GM21528 (cell line): ENCODE results near the gene CFAP99.
"Not testable (repeated sequence)": the region's sequence is repeated elsewhere in the genome, so short reads cannot be mapped to it uniquely, and the experiment has no call there.

ENCODE experiments used
- ATAC-seq: cut with Tn5 transposase; IDR thresholded peaks from one replicate; pipeline ENCODE4 v1.9.1; 2021; ENCODE audit warnings: mild to moderate bottlenecking, moderate library complexity; ENCODE audit not compliant: unreplicated experiment, low FRiP score

CFAP99 gene

DNA sequence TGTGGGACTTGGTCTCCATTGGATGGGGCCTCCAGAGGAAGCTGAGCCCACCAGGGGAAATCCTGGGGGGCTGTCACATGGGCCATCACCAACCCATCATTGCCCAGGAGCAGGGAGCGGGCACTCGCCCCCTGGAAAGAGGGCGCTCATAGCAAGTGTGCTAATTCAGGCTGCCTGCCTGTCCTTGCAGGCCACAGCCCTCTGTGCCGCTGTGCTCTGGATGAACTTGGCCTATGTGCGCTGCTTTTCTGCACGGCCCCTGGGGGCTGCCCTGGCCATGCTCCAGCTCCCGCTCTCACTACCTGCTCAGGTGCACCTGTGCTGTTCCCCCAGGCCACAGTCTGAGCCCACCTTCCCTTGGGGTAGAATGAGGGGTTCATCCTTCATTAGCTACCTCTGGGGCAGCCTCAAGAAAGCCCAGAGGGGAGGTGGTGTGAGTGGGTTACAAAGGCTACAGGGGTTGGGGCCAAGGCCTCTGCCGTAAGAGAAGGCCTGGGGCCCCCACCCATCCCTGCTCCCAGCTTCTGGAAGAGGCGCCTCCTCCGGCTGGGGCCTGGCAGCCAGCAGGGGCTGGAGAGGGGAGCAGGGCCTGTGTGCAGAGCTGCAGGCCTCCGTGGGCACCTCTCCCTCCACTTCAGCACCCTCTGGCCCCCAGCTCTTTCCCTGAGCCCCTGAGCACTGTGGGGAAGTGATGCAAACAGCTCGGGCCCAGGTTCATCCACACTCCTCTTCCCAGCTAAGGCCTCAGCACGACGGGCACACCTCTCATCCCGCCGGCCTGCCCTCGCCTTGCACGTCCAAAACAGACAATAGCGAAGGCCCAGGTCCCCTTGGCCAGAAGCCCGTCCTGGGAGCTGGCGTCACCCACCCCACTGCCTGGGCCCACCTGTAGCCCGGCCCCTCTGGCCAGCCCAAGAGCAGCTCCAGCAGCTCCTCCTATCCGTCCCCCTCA lies 8.9 kb downstream of the CFAP99 start:
- no peak for ATAC-seq

DNA sequence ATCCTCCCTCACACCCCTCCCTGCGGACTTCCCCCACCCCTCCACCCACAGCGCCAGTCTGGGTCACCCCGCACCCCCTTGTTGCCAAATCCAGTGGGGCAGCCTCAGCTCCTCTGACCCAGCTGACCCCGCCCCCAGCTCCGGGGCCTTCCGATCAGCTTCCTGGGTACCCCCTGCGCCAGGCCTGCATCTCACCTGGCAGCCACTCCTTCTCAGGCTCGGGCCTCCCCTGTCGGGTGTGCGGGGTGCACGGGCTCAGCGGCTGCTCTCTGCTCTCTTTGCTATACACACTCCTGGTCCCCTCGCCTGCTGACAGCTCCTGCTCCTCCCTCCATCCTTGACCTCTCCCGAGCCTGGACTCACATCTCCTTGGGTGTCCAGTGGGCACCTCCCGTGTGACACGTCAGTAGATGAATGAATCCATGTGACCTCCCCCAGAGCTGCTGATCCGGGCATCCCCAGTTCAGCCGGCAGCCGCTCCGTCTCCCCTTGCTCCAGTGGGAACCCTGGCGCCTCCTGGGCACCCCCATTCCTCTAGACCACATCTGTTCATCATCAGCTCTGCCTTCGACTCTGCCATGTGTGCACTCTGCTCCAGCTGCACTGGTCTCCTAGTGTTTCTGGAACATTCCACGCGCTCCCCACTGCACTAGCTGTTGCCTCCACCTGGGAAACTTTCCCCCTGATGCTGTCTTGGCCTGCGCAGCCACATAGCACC lies 9.9 kb downstream of the CFAP99 start:
- ATAC-seq = no peak

DNA sequence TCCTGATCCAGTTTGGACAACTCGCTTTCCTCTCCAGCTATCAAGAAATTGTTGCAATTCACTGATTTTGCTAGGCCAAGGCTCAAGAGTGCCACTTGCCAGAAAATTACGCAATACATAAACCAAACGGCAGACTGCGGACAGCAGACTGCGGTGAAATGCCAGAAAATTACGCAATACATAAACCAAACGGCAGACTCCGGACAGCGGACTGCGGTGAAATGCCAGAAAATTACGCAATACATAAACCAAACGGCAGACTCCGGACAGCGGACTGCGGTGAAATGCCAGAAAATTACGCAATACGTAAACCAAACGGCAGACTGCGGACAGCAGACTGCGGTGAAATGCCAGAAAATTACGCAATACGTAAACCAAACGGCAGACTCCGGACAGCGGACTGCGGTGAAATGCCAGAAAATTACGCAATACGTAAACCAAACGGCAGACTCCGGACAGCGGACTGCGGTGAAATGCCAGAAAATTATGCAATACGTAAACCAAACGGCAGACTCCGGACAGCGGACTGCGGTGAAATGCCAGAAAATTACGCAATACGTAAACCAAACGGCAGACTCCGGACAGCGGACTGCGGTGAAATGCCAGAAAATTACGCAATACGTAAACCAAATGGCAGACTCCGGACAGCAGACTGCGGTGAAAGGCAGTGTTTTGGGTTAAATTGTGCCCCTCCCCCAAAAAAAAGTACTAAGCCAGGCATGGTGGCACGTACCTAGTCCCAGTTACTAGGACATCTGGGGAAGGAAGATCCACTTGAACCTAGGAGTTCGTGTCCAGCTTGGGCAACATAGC lies 11.4 kb downstream of the CFAP99 start:
- ATAC-seq = not testable (repeated sequence)

DNA sequence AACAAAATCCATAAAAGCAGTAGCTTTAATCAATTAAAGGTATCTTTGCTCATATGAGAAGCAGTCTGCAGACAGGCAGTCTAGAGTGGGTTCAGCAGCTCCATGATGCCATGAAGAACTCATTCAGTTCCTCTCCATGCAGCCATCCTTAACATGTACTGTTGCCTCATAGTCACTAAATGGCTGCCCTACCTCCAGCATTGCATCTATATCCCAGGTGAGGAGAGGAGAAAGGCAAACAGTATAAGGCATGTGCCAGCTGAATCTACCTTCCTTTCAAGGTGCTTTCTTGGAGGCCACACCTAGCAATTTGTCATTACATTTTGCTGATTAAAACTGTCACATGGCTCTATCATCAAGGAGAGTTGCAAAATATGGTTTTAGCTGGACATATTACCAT lies 13.2 kb downstream of the CFAP99 start:
- ATAC-seq = no peak

DNA sequence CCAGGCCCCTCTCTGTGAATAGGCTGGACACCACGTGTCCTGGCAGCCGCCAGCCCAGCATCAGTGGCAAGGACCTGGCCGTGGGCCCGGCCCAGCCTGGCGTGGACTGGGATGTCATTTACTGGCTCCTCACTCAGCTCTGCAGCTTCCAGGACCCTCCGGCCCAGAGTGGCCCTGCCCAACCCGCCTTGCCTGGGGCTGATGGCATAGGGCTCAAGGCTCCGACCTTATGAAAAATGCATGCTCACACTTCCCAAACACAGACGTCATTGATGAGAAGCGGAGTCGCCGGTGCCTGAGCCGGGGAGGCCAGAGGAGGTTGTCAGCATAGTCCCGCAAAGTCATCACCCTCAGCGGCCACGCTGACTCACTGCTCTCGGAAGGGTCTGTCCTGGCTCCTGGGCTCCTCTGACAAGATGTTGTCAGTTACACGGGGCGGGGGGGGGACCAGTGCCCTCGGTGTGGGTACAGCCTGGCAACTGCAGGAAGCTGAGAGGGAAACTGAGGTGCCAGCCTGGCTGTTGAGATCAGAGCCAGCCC lies 14.3 kb downstream of the CFAP99 start:
- ATAC-seq = no peak

DNA sequence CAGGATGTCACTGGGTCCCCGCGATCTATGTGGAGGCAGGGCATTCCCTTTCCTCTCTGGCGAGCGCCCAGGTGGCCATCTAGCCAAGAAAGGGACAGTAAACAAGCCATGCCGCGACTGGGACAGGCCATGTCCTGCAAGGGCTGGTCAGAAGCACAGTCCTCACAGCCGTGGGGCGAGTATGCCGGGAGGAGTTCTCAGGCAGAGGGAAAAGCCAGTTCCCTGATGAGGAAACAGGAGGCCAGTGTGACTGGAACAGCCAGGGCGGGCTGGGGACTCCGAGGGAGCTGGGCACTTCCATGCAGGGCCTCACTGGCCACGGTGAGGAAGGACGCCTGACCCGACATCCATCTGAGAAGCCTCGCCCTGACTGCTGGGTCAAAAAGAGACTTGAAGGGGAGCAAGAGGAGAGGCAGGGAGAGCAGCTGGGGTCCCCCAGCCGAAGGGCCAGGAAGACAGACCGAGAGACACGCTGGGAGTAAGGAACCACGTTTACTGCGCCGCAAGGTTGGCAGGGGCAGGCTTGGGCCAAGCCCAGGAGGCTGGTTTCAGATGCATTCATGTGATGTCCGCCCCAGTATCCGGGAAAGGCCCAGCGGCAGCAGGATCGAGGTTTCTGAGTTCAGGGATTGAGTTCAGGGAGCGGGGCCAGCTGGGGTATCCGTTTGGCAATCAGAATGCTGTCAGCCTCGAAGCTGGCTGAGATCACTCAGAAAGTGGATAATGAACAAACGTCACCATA lies 15.0 kb downstream of the CFAP99 start:
- no peak for ATAC-seq

DNA sequence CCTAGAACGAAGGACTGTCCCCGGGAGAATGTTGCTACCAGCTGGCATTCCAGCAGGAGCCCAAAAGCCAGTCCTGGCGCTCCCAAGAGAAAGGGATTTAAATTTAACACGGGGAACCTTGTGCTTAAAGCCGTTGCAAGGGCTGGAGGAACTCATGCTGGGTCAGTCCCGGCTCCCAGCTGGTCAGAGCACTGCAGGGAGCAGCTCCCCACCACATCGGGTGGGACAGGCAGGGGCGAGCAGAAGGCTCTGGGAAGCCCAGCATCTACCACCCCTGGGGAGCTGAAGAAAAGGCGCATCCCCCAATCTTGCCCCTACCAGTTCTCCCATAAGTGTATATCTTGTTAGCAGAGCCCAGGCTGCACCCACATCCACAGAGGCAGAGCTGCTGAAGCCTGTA lies 15.7 kb downstream of the CFAP99 start:
- ATAC-seq = no peak

DNA sequence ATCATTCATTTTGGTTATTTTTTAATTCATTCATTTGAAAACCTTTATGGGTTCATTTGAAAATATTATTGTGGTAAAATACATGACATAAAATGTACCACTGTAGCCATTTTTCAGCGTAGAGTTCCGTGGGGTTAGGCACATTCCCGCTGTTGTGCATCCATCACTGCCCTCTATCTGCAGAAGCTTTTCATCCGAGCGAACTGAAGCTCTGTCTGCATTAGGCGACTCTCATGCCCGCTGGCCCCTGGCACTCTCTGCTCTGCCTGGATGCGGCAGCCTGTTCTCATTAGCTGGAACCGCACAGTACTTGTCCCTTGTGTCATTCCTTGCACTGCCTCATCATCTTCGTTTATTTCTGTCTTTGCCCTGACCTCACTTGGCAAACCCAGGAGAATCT lies 17.5 kb downstream of the CFAP99 start:
- no peak for ATAC-seq

DNA sequence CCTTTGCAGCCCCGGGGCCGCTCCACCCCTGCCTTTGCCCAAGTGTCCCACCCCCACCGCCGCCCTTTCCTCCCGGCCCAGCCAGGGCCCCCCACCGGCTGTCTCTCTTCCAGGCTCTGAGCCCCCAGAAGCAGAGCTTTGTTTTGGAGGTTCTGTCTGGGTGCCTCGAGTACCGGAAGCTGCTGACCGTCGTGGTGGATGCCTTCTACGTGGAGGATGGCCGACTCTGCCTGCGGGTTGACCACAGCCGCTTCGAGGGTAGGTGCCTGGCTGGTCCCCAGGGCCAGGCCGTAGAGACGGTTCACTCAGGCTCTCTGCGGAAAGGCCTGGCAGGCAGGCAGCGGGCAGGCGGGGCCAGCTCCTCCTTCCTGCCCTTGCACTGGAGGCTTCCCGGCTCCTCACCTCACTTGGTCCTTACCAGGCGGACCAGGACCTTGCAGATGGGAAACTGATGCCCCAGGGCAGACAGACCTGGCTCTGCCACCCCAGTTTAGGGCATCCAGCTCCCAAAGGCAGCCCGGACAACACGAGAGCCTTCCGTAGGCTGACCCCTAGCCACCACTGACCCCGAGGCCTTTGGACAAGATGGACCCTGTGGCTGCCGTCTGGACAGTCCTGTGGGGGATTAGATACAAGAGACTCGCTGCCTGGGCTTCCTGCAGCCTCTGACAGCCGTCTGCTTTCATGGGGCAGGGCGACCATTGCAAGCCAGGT lies 18.2 kb downstream of the CFAP99 start:
- ATAC-seq = no peak

DNA sequence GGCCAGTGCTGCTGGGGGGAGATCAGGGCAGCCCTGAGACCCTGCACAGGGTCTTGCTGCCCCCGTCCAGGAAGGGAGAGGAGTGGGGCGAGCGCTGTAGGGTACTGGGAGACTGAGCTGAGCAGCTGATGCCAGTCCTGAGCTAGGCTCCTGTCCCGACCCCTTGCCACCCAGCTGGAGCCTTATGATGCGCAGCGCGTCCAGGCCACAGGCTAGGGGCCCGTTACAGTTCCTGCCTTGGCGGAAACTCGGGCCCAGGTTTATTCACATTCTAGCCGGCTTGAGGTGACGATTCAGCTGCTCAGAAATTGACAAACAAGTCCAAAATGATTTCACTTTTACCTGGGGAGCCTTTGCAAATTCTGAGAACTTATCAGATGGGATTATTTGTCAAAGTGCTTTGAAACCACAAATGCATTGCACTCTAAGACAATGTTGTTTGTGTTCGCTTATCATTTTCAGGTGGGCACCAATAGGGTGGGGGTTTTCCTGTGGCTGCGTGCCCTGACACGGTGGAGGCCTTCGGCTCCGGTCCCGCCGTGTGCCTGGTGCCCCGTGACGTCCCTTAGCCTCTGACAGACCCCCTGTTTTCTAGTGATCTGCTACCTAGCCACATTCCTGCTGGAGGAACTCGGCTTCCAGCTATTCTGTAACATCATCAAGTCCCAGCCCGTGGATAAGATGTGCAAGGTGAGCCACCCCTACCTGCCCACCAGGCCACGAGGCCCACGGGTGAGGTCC lies 18.9 kb downstream of the CFAP99 start:
- ATAC-seq = no peak

DNA sequence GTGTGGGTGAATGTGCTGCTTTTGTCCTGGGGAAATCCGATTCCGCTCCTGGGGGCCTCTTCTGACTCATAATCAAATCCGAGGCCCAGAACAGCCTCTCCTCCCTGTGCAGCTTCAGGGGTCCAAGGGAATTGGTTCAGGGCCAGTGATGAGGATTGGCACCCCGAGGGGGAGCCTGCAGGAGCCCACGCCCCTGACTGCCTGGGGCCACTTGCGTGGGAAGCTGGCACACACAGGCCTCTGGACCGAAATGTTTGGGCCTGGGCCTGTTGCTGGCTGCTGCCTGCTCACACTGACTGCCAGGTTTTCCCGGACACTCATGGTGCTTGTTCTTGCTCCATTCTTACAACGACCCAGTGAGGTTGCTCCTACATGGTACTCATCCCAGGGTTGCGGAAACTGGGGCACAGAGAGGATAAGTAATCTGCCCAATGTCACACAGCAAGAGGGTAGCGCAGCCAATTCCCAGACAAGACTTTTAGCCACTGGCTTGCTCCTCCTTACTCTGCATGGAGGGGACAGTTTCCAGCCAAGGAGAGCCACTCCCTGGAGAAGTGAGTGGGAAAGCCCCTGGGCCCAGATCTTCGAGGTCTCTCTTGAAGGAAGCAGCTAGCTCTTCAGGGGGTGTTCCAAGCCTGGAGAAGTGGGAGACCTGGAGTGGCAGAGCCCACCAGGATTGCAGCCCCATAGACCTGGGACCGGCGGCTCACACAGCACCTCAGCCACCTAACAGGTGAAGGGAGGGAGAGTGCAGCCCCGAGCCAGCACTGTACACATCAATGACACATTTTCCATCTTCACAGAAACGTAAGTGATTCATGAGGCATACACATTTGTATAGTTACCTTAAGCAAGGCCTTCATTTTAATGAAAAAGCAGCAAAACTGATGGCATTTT lies 20.3 kb downstream of the CFAP99 start:
- no peak for ATAC-seq

DNA sequence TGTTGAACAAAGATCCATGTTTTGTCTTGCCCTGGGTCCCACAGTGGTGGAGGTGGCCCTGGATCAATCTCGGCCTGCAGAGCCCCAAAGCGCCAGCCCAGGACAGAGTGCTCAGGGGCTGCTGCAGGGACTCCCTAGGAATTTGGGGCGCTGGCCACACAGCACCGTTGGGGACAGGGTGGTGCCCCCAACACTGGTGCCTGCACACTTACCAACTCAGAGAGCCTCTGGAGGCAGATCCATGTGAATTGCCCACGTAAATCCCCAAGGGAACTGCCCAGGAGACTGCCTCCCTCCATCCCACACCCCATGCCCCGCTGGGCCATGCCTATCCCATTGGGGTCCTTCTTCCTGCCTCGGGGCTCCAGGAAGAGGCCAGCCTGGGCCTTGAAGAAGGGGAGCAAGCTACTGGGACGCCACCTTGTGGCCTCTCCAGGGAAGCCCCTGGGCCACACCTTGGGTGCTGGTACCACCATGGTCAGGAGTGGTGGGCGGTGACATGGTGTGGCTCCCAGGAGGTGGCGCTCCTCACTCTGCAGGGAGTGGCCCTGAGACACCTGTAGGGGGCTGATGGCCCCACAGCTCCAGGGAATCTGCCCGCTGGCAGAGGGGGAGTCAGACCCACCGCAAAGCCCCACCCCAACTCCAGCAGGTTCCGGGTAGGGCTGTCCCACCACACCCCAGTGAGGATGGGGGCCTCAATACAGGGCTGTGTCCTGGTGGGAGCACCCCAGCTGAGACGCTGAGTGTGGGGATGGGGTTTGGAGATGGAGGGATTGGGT lies 22.8 kb downstream of the CFAP99 start:
- ATAC-seq = peak; percentile 80

DNA sequence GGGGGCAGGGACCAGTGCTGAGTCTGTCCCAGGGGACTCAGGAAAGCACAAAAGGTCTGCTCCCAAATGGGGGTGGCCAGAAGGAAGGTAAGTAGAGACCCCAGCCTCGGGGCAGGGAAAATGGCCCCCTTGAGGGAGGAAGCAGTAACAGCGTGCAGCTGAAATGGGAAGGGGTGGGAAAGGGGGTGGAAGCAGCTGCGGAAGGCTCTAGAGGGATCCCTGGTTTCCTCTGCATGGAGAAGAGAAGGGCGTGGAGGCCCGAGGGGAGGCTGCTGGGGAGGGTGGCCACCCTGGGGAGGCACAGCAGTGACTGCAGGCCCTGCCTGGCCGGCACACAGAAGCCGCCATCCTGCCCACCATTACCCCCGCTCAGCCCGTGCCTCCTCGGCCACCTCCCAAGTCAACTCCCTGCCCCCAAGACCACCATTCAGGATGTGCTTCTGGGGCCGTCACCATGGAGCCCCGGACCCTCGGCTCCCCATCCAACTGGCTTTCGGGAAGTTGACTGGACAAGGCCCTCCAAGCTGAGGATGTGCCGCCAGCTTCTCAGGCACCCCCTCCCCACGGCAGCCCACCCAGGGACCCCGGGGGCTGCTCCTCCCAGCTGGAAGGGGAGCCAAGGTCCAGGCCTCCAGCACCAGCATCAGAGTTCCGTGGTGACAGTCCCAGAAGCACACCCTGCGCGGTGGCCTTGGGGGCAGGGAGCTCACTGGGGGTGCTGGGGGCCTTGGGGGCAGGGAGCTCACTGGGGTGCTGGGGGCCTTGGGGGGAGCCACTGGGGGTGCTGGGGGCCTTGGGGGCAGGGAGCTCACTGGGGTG lies 23.6 kb downstream of the CFAP99 start:
- no peak for ATAC-seq

DNA sequence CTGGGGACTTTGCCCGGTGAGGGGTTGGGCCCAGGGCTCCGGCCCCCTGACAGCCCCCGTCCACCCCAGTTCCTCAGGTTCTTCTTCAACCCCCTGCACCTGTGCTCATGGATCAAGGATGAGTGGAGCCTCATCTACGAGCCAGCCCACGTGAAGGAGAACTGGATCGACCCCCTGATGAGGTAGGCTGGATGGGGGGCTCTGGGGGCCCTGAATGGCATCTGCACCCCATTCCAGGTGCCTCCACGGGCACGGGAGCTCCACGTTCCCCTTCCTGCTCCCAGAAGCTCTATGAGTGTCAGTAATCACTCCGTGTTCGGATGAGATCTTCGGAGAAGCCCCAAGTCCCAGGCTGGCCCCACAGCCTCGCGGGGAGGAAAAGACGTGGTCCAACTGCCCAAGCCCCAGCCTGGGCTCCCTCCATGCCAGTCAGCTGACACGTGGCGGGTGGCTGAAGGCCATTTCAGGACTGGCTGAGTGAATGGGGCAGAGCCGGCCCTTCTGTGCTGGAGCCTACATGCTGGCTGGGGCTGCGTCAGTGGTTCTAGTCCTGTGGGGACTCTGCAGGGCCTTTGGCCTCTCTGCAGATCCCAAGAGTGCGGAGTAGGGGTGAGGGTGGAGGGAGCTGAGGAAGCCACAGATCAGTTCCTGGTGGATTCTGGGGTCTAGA lies 24.4 kb downstream of the CFAP99 start:
- ATAC-seq = no peak

DNA sequence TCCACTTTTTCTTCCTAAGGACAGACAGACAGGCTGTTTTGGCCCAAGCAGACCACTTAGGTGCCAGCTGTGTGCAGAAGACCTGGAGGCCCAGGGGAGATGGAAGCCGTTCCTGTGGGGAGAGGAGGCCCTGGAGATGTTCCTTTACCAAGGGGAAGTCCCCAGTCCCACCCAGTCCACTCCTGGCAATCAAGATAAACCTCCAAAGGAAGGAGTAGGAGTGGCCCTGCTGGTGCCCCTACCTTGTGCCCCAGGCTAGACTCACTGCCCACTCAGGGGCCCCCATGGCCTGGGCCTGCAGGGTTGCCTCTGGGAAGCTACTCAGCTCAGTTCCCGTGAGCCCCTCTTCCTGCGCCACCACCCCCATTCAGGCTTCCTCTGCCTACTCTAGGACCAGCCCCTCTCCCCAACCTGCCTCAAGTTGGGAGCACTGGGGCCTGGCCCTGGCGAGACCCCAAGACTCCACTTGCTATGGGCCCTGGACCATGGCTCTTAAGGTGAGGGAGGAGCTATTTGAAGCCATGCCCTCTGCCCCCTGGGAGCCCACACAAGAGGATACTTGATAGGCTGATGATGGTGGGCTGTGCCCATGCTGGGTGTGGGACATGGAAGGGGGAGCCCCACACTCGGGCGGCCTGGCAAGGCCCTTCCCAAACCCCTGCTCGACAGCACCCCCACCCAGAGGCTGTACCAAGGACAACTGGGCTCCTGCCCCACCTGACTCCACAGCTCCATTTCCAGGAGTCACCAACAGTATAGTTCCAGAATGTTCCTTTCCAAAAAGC lies 25.4 kb downstream of the CFAP99 start:
- ATAC-seq = no peak
